ENCODE measurements around the gene CSNK2A3.

GRCh38 chr11:11324090-11324489, 29.0 kb downstream of the CSNK2A3 start:
- TF ChIP-seq CTCF (IDR thresholded peaks at IDR 0.05; ENCODE audit: poor library complexity) (no peak), EZH2 (IDR thresholded peaks at IDR 0.05; ENCODE audit: borderline replicate concordance) (no peak)
